ENCODE results near the gene TIMP1.
A peak's percentile ranks its signal among the peaks of the same experiment; 100 is the strongest.

Gene TIMP1

DNA sequence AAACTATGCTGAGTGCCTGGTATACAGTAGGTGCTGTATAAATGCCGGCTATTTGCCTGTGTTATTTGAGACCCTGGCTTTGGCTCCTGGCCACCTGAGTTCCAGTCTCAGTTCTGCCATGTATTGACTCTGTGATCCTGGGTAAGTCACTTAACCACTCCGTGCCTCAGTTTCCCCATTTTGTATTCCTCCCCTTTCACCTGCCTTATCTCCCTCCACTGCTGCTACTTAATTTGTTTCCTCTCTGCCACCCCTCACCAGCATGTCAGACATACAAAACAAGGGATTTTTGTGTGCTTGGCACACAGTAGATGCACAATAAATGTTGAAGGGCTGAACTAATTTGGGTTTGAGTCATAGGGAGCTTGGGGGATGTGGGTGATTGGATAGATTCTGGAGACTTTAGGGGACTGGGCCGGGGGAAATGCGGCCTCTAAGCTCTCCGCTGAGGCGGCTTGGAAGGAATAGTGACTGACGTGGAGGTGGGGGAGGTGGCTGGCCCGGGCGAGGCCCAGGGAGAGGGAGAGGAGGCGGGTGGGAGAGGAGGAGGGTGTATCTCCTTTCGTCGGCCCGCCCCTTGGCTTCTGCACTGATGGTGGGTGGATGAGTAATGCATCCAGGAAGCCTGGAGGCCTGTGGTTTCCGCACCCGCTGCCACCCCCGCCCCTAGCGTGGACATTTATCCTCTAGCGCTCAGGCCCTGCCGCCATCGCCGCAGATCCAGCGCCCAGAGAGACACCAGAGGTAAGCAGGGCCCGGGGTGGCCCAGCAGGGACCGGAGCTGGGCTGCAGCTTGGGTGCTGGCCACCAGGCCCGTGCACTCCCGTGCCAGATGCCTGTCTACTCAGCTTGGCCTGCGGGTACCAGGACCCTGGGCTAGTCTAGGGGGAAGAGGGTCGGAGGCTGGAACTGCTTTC is at the start of gene TIMP1:
Gene TIMP1 (plus strand): TSS at position 706 of the 917 bp plus-strand sequence. CDS start 980 bp downstream, outside the sequence.
- peak; percentile 94 for DNase-seq

GRCh38 chrX:47539860-47540259 is 42.4 kb upstream of the TIMP1 start:
- no peak for DNase-seq

DNA sequence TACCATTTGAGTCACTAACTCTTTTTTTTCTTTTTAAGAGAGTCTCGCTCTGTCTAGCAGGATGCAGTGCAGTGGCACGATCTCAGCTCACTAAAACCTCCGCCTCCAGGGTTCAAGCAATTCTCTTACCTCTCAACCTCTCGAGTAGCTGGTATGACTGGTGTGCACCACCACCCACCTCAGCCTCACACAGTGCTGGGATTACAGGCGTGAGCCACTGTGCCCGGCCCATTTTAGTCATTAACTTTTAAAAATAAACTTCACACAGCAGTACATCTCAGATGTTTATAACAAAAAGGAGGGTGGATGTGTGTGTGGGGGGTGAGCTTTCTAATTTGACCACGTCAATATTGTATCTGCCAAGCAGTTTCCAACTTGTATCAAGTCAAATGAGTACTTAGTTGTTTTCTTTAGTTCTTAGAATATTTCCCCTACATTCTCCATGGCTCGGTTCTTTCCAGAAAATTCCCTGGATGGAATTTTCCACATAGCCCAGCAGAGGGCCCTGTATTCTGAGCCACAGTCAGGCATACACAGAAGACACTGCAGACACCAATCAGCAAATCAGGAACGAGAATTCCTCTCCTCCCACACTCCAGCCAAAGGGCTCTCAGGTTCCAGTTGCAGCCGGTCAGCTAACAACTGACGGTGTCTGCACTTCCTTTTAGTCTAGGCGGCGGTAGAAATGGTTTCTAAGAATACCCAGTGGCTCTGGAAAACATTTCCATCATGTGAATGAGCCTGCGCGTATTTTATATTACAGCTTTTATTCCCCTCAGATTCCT is 41.3 kb upstream of the TIMP1 start:
- peak; percentile 90 for DNase-seq

- no peak for DNase-seq
These were observed 38.7 kb upstream of the TIMP1 start for GRCh38 chrX:47543496-47543895.

DNA sequence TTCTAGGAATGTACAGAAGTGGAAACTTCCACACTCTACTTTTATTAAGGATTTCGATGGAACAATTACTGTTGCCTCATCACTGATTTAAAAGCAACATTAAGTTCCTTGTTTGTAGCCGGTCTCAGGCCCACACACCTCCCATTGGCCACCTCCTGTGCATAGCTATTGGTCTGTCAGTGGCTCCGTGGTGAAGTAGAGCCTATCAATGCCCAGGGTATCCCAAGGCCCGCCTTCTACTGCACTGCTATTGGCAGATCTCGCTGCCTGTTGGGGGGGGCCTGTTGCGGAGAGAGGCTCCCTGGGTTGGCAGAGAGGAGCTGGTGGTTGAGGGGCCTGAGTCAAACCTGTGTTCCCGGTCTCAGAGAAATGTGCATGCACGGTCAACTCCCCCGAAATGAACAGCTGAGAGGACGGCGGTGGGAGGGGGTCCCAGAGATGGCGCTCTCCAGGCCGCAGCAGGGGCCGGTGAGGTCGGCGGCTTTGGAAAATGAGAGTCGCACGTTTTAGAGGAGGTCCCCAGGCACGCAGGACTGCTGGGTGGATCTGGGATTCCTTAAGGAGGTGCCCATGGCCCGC is 26.1 kb upstream of the TIMP1 start:
- DNase-seq, result peak; percentile 93

- DNase-seq, result no peak
These were observed 23.8 kb upstream of the TIMP1 start for GRCh38 chrX:47558436-47558835.

- no peak for DNase-seq
These were observed 21.9 kb upstream of the TIMP1 start for GRCh38 chrX:47560179-47560933.

GRCh38 chrX:47560934-47561658 is 21.1 kb upstream of the TIMP1 start, which contains the start of gene ARAF:
Gene ARAF, plus strand, starts transcription at chrX:47561205. Its CDS starts 1,763 bp downstream, at chrX:47562968.
- DNase-seq, result peak; percentile 99

DNA sequence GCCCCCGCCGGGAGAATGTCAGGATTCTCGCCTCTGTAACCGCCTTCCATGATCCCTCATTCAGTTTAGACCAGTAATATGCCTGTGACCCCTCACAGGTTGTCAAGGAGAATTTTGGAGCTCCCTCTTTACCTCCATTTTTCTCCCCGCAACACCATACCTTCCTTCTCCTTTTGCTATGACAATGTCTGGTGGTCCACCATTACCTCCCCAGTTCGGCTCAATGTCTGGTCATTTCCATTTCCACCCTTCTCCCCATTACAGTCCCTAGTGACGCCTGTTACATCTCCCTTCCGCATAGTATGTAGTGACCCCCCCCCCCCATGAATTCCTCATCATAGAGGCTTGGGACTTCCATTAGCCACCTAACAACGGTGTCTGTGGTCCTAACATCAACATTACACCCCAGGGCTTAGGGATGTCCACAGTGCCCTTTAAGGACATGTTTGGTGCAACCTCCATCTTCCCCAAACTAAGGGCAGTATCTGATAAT is 20.5 kb upstream of the TIMP1 start:
- no peak for DNase-seq

DNA sequence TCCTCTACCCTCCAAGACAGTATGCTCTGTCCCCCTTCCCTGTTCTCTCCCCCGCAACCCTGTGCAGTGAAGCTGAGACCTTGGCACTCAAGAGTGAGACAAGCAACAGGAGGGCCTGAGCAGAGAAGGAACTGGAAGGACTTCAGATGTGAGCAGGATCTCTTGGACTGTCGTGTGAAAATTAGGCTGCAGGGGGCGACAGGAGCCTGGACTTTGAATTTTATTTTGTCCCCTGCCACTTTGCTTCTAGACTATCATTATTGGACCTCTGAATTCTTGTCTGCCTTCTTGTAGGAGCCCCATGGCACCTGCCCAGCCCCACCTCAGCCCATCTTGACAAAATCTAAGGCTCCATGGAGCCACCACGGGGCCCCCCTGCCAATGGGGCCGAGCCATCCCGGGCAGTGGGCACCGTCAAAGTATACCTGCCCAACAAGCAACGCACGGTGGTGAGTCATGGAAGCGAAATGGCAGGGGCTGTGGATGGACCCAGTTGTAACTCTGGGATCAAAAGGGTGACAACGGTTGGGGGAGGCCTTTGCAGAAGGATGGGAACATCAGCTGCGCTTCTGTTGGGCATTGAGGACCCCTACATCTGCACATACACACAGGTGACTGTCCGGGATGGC is 19.5 kb upstream of the TIMP1 start:
- DNase-seq, result no peak

DNA sequence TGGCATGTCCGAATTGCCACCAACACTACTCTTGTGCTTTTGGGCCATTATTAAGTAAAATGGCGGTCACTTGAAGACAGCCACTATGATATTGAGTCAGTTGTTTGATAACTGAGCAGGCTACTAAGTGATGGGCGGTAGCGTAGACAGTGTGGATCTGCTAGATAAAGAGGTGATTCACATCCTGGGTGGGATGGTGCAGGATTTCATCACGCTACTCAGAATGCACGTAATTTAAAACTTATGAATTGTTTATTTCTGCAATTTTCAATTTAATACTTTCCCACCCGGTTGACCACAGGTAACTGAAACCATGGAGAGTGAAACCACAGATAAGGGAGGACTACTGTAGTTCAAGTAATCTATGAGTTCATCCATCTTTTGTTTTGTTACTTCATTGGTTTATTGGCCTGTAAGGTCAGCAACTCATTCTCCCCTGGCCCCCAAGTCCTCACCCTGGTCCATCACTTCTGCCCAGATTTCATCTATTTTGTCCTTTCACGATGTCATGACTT is 18.4 kb upstream of the TIMP1 start:
- DNase-seq, result no peak

- no peak for DNase-seq
These were observed 17.7 kb upstream of the TIMP1 start for GRCh38 chrX:47564438-47565085.

DNA sequence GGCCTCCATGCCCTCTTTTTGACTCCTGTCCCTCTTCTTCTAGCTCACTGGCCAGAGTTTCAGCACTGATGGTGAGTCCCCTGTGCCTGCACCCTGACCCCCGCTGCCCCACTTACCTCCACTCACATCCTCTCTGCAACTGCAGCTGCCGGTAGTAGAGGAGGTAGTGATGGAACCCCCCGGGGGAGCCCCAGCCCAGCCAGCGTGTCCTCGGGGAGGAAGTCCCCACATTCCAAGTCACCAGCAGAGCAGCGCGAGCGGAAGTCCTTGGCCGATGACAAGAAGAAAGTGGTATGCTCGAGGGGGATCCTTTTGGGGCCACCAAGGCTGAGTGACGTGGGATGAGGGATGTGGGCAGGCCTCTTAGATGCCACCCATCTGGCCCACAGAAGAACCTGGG is 15.4 kb upstream of the TIMP1 start:
- no peak for DNase-seq

GRCh38 chrX:47568656-47569295 is 13.5 kb upstream of the TIMP1 start:
- no peak for DNase-seq

DNA sequence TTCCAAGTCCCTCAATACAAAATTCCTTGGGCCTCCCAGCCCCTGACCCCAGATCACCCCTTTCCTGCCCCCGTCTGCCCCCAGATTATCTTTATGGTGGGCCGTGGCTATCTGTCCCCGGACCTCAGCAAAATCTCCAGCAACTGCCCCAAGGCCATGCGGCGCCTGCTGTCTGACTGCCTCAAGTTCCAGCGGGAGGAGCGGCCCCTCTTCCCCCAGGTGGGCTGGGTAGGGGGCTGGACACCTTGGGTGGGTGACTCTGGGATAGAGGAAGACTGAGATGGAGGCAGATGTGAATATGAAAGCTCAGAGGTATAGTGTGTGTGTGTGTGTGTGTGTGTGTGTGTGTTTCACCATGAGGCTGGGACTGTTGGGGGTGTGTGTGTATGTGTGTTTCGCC is 11.4 kb upstream of the TIMP1 start:
- DNase-seq, result no peak

GRCh38 chrX:47571215-47571614 is 11.0 kb upstream of the TIMP1 start:
- no peak for DNase-seq

DNA sequence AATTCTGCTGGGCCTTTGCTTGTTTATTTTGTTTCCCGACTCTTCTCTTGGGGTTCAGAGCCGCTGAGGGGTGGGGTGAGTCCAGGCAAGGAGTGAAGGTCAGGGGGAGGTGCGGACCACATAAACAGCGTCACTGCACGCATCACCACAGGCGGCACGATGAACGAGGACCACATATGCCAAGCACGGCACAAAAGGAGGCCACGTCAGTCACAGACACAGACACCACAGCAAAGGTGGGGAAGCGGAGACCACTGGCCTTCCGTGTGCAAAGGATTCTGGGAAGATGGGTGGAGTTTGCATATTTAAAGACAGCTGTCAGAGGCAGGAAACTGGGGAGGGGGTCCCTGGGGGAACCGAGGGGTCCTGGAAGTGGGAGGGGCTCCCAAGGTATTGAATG is 10.3 kb upstream of the TIMP1 start:
- no peak for DNase-seq

DNA sequence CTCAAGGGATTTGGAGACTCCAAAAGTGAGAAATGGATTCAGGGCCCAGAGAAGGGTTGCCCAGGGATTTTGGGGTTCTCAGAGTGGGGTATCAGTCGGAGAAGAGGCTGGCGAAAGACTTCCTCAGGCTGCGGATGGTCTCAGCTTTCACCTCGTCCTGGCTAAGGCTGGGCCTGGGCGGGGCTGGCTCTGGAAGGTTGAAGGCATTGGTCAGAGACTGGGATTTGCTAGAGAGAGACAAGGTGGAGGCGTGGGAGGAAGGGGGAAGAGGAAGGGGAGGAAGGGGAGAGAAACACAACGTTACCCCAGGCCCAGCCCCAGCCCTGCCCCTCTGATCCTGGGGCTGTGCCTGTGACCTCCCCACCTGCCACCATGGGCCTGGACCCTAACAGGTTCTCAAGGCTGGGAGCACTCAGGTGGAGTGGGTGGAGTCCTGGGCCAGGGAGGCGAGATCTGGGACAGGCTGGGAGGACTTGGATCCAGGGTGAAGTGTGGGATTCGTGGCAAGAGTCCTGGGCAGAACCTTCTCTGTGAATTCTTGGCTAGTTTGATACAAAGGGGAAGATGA is 9.4 kb upstream of the TIMP1 start:
- no peak for DNase-seq

- DNase-seq, result peak; percentile 79
These were observed 8.7 kb upstream of the TIMP1 start for GRCh38 chrX:47573341-47574075.
